ENCODE data around the gene NHSL1. TPM values are rescaled to one million over a fixed set of nuclear protein-coding genes. Genes with fewer than 3 reads are reported as not detected.

The NHSL1 gene
- total RNA-seq, 2 experiments from 2014 or later = 0.06 to 0.08 TPM

DNA sequence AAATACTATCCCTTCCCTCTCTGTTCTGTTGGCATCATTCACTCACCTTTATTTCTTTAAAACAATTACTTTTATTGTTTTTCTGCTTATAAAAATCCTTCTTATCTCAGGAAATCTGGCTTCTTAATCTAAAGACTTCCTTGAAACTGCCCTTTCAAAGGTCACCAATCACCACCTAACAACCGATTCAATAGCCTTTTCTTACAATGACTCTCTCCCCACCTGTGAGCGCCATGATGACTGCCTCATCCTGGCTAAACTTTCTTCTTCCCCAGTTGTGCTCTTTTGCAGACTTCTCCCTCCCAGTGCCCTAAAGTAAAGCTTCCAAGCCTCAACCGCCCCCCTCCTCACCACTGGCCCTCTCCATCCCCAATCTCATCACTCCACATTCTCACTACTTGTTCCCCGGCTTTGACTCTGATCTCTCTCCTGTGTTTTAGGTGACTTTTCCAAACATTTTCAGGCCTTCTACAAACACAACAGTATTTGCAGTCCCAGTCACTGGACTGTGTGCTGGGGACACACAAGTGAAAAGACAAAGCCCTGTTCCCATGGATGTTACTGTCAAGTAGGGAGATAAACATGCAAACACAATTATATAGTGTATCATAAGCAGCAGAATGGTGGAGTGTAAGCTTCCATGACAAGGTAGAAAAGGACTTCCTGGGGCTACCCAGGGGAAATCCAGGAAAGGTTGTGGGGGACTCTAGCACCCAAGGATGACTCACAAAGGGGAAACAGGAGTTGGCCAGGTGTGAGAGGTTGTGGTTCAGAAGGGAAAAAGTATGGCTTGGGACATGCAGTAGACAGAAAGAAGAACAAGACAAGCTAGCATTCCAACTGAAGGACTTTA is 12.8 kb downstream of the NHSL1 start:
- ATAC-seq (ENCODE audit: poor library complexity) = no peak
- TF ChIP-seq, protein P1, sequence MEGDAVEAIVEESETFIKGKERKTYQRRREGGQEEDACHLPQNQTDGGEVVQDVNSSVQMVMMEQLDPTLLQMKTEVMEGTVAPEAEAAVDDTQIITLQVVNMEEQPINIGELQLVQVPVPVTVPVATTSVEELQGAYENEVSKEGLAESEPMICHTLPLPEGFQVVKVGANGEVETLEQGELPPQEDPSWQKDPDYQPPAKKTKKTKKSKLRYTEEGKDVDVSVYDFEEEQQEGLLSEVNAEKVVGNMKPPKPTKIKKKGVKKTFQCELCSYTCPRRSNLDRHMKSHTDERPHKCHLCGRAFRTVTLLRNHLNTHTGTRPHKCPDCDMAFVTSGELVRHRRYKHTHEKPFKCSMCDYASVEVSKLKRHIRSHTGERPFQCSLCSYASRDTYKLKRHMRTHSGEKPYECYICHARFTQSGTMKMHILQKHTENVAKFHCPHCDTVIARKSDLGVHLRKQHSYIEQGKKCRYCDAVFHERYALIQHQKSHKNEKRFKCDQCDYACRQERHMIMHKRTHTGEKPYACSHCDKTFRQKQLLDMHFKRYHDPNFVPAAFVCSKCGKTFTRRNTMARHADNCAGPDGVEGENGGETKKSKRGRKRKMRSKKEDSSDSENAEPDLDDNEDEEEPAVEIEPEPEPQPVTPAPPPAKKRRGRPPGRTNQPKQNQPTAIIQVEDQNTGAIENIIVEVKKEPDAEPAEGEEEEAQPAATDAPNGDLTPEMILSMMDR (IDR thresholded peaks at IDR 0.05) = no peak
- CTCF ChIA-PET = no interaction called here
- no peak overlapping the region for H3K27ac Mint-ChIP-seq
- no peak for DNase-seq
- Histone ChIP-seq H3K9me3 (ENCODE audit: control insufficient read depth in 1 of 2, insufficient read depth in 1 of 2, low read length in 2 of 2) (no peaks in the 10 kb centered on the region), H3K27me3 (ENCODE audit: control insufficient read depth in 1 of 2, insufficient read depth in 2 of 2, low read length in 2 of 2) (no peaks in the 10 kb centered on the region), H3K4me3 (ENCODE audit: low read length) (no peak overlapping the region), H3K36me3 (ENCODE audit: insufficient read depth, low read length) (no peaks in the 10 kb centered on the region), H3K27ac (ENCODE audit: low read depth in 1 of 2, low read length in 2 of 2) (no peak overlapping the region), H3K4me1 (ENCODE audit: insufficient read depth, low read length) (no peaks in the 10 kb centered on the region)
- no peaks in the 10 kb centered on the region for H3K9me3 Mint-ChIP-seq
- POLR2A ChIA-PET = no interaction called here
- no peaks in the 10 kb centered on the region for H3K4me1 Mint-ChIP-seq (ENCODE audit: low read depth)
- no peaks in the 10 kb centered on the region for H3K36me3 Mint-ChIP-seq (ENCODE audit: low read depth)
- no peak overlapping the region for H3K4me3 Mint-ChIP-seq
- intact Hi-C loops (cut with DNase I, micrococcal nuclease) = no loop called here
- no peaks in the 10 kb centered on the region for H3K27me3 Mint-ChIP-seq

DNA sequence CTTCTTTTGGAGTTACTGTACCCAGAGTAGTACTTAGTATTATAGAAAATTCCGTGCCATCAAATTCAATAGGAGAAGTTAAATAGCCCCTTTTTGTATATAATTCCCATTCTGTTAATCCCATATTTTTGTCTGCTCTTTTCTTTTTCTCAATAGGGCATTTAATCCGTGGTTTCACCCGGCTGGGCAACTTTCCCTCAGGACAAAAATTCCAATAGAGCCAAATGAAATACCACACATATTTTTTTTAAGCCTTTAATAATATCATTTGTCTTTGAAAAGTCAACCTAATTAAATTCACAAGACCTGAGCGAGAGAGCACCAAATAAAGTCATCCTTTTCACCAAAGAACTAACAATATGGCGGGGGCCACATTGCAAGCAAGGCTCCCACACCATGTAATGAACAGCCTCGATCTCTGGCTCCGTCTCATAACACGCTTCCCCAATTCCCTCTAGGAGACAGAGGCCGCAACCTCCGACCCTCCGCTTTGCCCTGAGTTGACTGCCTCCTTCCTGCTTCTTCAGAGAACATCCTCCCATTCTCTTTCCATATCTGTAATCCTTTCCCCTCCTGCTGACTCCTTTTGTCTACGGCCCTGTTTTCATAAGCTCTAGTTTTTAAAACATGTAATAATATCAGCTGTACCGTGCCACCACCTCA is 13.6 kb downstream of the NHSL1 start:
- no peaks in the 10 kb centered on the region for H3K4me1 ChIP-seq (ENCODE audit: insufficient read depth, low read length)
- CTCF ChIA-PET = no interaction called here
- ATAC-seq (ENCODE audit: poor library complexity) (no peak), DNase-seq (no peak)
- no peaks in the 10 kb centered on the region for H3K27me3 Mint-ChIP-seq
- POLR2A ChIA-PET = no interaction called here
- no peak overlapping the region for H3K4me3 Mint-ChIP-seq
- H3K4me3 ChIP-seq (ENCODE audit: low read length) = no peak overlapping the region
- H3K4me1 Mint-ChIP-seq (ENCODE audit: low read depth) = no peaks in the 10 kb centered on the region
- no peaks in the 10 kb centered on the region for H3K36me3 Mint-ChIP-seq (ENCODE audit: low read depth)
- intact Hi-C loops (cut with DNase I, micrococcal nuclease) = no loop called here
- no peak overlapping the region for H3K27ac Mint-ChIP-seq
- no peak overlapping the region for H3K27ac ChIP-seq (ENCODE audit: low read depth in 1 of 2, low read length in 2 of 2)
- H3K36me3 ChIP-seq (ENCODE audit: insufficient read depth, low read length) = no peaks in the 10 kb centered on the region
- no peaks in the 10 kb centered on the region for H3K27me3 ChIP-seq (ENCODE audit: control insufficient read depth in 1 of 2, insufficient read depth in 2 of 2, low read length in 2 of 2)
- H3K9me3 ChIP-seq (ENCODE audit: control insufficient read depth in 1 of 2, insufficient read depth in 1 of 2, low read length in 2 of 2) = no peaks in the 10 kb centered on the region
- H3K9me3 Mint-ChIP-seq = no peaks in the 10 kb centered on the region
- TF ChIP-seq, protein P1 (IDR thresholded peaks at IDR 0.05) = no peak

DNA sequence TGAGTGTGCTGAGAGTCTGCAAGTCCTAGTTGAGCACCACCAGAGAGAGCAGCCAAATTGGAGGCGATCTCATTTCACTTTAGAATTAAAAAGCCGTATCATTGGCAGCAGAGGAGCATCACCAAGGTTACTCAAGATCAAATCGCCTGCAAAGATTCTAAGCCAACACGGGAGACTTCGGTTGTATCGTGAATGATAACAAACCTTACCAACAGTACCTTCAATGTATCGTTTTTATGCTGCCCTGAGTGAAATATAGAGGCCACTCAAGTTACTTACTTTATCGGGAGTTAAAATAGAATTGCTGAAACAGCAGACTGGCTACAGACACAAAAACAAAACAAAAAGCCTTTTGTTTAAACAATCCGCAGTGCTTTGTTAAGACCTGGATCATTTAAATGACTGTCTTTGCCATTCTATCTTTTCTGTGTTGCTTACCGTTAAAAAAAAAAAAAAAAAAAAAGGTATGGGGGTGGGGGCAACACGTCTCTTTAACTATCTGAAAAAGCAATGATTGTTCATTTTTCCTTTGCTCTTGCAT is 14.2 kb downstream of the NHSL1 start:
- ChIA-PET CTCF (no interaction called here), POLR2A (no interaction called here)
- H3K27ac ChIP-seq (ENCODE audit: low read depth in 1 of 2, low read length in 2 of 2) = no peak overlapping the region
- intact Hi-C loops (cut with DNase I, micrococcal nuclease) = no loop called here
- no peaks in the 10 kb centered on the region for H3K4me1 ChIP-seq (ENCODE audit: insufficient read depth, low read length)
- no peaks in the 10 kb centered on the region for H3K9me3 Mint-ChIP-seq
- no peak overlapping the region for H3K27ac Mint-ChIP-seq
- no peaks in the 10 kb centered on the region for H3K36me3 Mint-ChIP-seq (ENCODE audit: low read depth)
- no peaks in the 10 kb centered on the region for H3K36me3 ChIP-seq (ENCODE audit: insufficient read depth, low read length)
- no peaks in the 10 kb centered on the region for H3K27me3 ChIP-seq (ENCODE audit: control insufficient read depth in 1 of 2, insufficient read depth in 2 of 2, low read length in 2 of 2)
- H3K4me3 Mint-ChIP-seq = no peak overlapping the region
- DNase-seq (no peak), ATAC-seq (ENCODE audit: poor library complexity) (no peak)
- TF ChIP-seq, protein P1 (IDR thresholded peaks at IDR 0.05) = no peak
- no peaks in the 10 kb centered on the region for H3K27me3 Mint-ChIP-seq
- H3K9me3 ChIP-seq (ENCODE audit: control insufficient read depth in 1 of 2, insufficient read depth in 1 of 2, low read length in 2 of 2) = no peaks in the 10 kb centered on the region
- no peak overlapping the region for H3K4me3 ChIP-seq (ENCODE audit: low read length)
- H3K4me1 Mint-ChIP-seq (ENCODE audit: low read depth) = no peaks in the 10 kb centered on the region
